Measurements from ENCODE around the gene MAL.

The MAL gene

DNA sequence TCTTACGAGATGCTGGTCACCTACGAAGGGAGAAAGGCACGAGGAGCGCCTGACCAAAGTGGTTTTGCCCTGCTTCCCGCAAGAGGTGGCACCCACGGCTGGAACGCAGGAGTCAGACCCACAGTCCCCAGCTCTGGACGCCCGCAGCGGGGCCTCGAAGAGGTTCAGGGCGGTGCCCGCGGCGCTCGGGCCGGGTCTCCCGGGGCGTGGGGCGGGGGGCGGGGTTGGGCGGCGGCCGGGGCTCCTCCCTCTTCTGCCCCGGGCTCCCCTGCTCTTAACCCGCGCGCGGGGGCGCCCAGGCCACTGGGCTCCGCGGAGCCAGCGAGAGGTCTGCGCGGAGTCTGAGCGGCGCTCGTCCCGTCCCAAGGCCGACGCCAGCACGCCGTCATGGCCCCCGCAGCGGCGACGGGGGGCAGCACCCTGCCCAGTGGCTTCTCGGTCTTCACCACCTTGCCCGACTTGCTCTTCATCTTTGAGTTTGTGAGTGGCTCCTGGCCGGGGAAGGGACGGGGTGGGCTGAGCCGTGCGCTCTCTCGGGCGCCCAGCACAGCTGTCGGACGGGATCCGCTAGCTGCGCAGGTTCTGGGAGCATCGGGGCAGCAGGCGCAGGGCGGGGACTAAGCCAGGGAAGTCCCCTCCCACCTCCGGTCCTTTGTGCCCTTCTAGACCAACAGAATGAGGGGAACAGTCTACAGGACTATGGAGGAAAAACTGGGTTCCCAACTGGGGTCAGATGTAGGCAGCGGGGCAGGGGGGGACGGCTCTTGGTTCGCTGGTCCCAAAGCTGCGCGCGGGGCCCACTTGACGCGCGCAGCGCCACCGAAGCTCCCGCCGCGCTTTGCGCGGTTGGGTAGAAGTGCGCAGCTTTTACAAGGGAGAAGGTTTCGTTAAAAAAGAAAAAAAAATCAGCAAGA lies at the start of gene MAL:
TSS of gene MAL (plus strand) at position 303 of the 914 bp plus-strand sequence. CDS start at position 388, 85 bp downstream.
- DNase-seq = no peak

GRCh38 chr2:94977826-94978225 lies 47.7 kb upstream of the MAL start:
- no peak for DNase-seq

GRCh38 chr2:94978917-94979316 lies 46.6 kb upstream of the MAL start:
- no peak for DNase-seq

GRCh38 chr2:94979406-94980375 lies 45.8 kb upstream of the MAL start:
- DNase-seq = no peak

GRCh38 chr2:94980406-94980805 lies 45.1 kb upstream of the MAL start:
- DNase-seq = no peak

DNA sequence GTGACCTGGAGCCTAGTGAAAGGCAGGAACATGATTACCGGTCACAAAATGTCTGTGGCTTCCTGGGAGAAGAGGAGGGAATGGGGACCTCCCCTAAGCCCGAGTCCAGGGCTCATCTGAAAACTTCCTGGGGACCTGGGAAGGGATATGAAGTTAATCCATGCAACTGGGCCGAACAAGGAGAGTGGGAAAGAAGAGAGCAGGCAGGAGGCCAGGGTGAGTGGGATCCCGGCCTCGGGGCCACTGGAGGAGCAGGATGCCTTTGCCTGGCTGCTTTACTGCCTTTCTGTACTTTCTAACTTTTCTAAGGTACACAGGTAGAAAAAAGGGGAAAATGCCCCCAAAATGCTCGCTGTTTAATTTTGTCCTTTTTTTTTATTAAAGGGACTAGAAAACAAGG lies 43.4 kb upstream of the MAL start:
- DNase-seq = no peak

- no peak for DNase-seq
Observed at GRCh38 chr2:94982675-94983074, 42.8 kb upstream of the MAL start.

GRCh38 chr2:94984964-94985575 lies 40.4 kb upstream of the MAL start:
- no peak for DNase-seq

- DNase-seq = no peak
Observed at GRCh38 chr2:94985636-94986035, 39.9 kb upstream of the MAL start.

DNA sequence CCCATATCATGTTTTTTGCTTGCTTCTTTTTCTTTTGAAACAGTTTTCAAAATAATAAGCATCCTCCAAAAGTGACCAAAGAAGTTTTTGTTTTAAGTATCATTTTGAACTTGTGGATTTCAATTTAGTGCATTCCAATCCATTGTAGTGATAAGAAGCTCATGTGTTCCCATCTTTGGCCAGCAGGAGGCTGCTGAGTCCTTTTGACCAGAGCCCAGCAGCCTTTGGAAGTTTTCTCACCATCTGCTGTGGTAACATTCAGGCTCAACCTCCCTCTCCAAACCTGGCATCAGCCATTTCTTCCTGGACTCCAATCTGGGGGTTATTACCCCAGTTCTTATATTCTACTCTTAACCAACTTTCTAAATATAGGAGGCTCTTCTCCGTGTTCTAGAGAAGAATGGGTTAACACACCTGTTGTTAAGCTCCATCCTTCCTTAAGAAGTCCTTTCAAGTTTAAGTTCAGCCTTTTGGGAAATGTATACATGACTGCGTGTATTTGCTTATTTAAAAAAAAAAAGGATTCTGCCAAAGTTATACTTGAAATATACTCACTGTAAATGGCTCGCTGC lies 39.0 kb upstream of the MAL start:
- no peak for DNase-seq

DNA sequence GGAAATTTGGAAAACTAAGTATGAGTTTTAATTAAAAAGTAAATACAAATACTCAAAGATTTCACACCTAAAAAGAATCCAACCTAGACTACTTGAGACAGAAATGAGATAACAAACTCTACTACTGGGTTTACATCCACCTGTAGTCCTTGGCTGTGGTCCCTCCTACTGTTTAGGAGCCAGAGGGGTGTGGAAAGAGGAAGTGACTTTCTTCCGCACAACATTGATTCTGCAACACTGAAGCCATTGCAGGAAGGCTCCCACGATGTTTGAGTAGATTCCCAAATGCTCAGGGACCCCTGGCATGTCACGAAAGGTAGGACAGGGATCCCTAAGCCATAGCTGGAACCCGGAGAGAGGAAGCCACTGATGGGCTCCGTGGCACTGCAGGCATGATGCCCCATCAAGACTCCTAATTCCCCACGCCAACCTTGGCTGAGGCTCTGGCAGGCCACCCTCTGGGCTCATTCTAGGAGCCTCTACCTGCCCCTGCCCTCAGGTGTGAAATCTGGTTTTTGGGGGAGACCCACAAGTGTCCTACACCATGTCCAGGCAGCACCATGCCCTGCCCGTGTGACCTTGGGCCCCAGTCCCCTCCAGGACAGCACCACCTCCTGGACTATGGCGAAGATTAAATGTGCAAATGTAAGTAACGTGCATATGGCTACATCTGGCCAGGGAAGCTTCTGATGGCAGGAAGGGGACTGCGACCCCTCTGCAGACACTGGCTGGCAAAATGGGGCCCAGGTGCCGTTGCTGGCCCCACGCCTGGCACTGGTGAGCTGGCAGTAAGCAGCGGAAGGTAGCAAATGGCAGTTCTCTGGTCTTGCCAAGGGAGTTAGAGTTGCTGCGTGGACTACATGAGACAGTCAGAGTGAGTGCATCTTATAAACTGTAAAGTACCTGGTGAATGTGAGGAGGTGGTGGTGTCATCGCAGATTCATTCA lies 38.2 kb upstream of the MAL start:
- DNase-seq = no peak

- DNase-seq = no peak
Observed at GRCh38 chr2:94990956-94991355, 34.6 kb upstream of the MAL start.

DNA sequence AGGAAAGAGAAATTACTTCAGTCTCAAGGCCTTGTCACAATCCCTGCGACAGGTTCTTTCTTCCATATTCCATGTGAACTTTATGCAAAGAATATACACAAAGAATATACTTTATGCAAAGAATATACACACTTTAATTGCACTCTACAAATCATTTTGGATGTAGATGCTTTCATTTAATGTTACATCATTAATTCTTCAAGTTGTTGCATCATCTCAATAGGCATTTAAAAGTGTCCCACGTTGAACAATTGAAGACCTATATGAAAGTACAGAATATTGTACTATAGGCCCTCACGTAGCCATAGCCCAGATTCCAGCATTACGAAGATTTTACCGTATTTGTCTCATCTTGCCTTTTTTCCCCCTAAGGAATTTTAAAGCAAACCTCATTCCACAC lies 33.1 kb upstream of the MAL start:
- no peak for DNase-seq

DNA sequence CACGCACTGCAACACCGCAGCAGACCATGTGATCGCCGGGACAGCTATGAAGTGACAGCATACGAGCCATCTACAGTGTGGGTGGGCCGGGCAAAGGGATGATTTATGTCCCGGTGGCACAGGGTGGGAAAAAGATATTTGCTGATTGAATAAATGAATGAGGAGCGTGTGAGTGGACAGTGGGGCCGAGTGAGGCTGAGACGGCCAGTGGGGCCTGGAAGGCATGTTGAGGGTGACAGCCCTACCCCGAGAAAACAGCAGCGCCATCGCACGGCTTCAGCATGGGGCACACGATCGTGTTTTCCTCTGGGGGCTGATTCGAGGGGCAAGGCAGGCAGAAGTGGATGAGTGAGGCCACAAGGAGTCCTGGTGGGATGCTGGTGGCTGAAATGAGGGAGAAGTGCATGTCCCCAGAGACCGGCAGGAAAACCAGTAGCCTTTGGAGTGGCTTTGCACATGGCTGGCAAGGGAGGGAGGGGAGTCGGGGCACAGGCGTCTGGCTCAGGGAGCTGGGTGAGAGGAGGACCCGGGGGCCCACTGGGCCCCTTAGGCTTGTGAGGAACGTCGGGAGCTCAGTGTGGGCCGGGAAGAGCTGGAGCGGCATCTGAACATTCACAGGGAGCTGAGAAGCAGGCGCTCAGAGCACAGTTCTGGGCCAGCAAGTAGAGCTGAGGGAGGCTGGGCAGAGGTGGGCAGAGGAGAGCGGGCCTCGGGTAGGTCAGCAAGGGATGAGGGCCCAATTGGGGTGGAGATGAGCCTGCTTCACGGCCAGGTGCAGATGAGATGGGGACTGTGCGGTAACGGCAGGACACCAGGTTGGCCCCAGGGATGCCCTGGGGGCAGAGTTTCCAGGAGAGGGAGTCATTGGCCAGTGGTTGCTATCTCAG lies 32.1 kb upstream of the MAL start:
- DNase-seq = no peak

DNA sequence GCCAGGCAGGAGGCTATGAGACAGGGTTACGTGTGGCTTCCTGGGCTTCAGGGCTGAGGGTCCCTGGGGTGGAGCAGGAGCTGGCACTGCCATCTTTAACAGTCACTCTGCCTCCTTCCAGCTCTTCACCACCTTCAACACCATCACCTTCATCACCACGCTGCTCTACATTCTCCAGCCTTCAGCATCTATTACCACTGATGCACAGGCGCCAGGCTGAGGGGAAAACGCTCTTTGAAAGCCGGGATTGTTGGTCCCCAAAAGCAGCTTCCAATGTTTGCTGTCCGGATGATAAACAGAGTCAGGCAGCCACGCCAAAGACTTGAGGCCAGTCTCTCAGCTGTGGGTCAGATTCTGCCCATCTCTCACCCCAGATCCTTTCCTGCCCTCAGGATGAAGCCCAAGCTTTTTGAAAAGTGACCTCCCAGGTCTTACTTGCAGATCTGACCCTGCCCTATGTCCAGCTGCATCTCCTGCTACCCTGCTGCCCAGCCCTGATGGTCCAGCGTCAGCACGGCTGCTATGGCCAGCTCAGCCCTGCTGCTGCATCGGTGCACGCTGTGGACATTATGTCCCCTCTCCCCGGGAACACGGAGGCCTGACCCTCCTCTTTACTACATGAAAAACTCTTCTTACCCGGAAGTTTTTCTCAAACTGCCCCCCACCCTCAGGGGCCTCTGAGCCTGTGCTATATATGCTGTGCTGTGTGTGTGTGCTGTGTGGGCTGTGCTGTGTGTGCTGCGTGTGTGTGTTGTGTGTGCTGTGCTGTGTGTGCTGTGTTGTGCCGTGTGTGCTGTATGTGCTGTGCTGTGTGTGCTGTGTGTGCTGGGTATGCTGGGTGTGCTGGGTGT lies 31.2 kb upstream of the MAL start:
- DNase-seq = no peak

DNA sequence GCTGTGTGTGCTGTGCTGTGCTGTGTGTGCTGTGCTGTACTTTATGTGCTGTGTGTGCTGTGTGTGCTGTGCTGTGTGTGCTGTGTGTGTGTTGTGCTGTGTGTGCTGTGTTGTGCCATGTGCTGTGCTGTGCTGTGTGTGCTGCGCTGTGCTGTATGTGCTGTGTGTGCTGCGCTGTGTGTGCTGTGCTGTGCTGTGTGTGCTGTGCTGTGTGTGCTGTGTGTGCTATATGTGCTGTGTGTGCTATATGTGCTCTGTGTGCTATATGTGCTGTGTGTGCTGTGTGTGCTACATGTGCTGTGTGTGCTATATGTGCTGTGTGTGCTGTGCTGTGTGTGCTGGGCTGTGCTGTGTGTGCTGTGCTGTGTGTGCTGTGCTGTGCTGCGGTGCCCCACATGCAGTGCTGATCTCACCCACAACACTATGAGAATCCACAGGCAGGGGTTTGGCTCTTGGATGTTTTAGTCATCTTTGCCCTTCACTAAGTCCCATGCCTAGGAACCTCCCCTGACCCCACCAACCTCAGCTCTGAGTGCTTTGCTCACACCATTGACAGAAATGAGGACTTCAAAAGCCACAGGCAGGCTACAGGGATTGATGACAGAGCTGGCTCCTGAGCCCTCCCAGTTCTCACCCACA lies 30.5 kb upstream of the MAL start:
- no peak for DNase-seq

DNA sequence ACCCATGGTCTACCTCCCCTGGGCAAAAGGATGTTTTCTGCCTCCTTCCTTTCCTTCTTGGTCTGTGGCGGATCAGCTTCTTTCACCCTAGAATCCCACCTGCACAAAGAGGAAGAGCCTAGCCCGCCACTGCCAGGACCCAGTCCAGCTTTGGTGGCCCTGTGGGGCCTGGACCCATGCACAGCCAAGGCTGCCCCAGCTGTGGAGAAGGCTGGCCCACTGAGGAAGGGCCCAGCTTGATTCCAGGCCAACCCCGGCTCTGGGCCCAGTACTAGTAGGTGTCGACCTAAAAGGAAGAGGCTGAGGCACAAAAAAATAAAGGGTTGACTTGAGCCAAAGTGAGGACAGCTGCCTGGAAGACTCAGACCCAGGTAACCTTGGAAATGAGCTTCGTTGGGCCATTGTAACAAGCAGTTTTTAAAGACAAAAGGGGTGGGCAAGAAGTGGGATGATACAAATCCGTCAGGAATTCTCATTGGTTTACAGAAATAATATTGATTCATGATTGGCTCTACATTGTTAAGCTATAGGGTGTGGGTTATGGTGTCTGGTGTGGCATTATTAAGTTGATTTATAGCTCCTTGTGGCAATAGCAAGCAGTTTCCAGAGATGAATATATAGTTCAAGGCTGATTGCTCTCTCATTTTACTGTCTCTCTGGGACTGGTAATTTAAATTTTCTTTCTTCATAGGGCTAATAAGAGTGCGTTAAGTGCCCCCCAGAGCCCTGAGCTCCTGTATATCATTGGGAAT lies 29.8 kb upstream of the MAL start:
- no peak for DNase-seq

Measured in T1000 (cell line).